Brain pericyte (primary cell): ENCODE measurements around the gene ACAD11.
"Not testable (repeated sequence)": the region's sequence is repeated elsewhere in the genome, so short reads cannot be mapped to it uniquely, and the experiment has no call there.

Source experiments
- DNase-seq: peaks from one replicate; pipeline ENCODE4 v3.0.0-alpha.2; 2012; ENCODE audit warnings: low read depth, low spot score

Gene ACAD11

GRCh38 chr3:132600614-132601013 lies 59.0 kb downstream of the ACAD11 start:
- not testable (repeated sequence) for DNase-seq

- no peak for DNase-seq
Measured at GRCh38 chr3:132598181-132598580, 61.4 kb downstream of the ACAD11 start.

GRCh38 chr3:132597660-132598059 lies 61.9 kb downstream of the ACAD11 start:
- no peak for DNase-seq

GRCh38 chr3:132596816-132597433 lies 62.7 kb downstream of the ACAD11 start, which contains the start of gene ACKR4:
ACKR4 (plus strand) TSS chr3:132597270; CDS start chr3:132600398, 3,128 bp downstream.
- DNase-seq: no peak

- no peak for DNase-seq
Measured at GRCh38 chr3:132596326-132596725, 63.3 kb downstream of the ACAD11 start.

- DNase-seq: no peak
Measured at GRCh38 chr3:132595014-132595413, 64.6 kb downstream of the ACAD11 start.

GRCh38 chr3:132594498-132594897 lies 65.1 kb downstream of the ACAD11 start:
- no peak for DNase-seq

GRCh38 chr3:132593947-132594323 lies 65.7 kb downstream of the ACAD11 start:
- peak; percentile 16 for DNase-seq

GRCh38 chr3:132593241-132593946 lies 66.2 kb downstream of the ACAD11 start:
- no peak for DNase-seq

GRCh38 chr3:132592216-132592615 lies 67.4 kb downstream of the ACAD11 start:
- DNase-seq: no peak

- no peak for DNase-seq
Measured at GRCh38 chr3:132587401-132587800, 72.2 kb downstream of the ACAD11 start.

GRCh38 chr3:132573797-132574211 lies 85.8 kb downstream of the ACAD11 start:
- DNase-seq: no peak

GRCh38 chr3:132570016-132570415 lies 89.6 kb downstream of the ACAD11 start:
- no peak for DNase-seq

GRCh38 chr3:132569580-132569979 lies 90.0 kb downstream of the ACAD11 start:
- DNase-seq: no peak

GRCh38 chr3:132569153-132569552 lies 90.5 kb downstream of the ACAD11 start:
- no peak for DNase-seq

- no peak for DNase-seq
Measured at GRCh38 chr3:132568422-132568821, 91.2 kb downstream of the ACAD11 start.

- DNase-seq: no peak
Measured at GRCh38 chr3:132564070-132564465, 95.5 kb downstream of the ACAD11 start.

GRCh38 chr3:132563420-132564069 lies 96.1 kb downstream of the ACAD11 start:
- DNase-seq: no peak

- DNase-seq: no peak
Measured at GRCh38 chr3:132561003-132561402, 98.6 kb downstream of the ACAD11 start.

- no peak for DNase-seq
Measured at GRCh38 chr3:132556508-132557159, 103.0 kb downstream of the ACAD11 start.

- not testable (repeated sequence) for DNase-seq
Measured at GRCh38 chr3:132556036-132556386, 103.6 kb downstream of the ACAD11 start.

GRCh38 chr3:132555306-132556035 lies 104.1 kb downstream of the ACAD11 start:
- DNase-seq: no peak
